ENCODE data around the gene PTCH1.

The PTCH1 gene

DNA sequence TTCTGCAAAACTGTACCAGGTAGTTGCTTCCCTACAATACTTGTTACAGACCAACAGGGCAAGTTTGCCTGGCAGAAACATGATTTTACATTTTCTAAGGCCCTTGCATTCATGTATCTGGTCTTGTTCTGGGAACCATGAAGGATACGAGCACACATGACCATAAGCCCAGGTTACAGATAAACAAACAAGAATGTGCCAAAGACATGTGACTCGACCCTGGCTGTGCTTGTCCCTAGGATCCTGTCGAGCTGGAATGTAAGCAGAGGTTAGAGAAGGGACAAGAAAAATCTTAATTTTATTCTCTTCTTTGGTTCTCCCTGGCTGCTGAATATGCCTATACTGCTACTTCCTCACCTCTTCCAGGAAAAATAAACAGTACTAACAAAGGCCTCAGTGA, 32.5 kb downstream of the PTCH1 start:
- Histone ChIP-seq H3K9me3 (ENCODE audit: control insufficient read depth, insufficient read depth, low read depth, low read length) (no peaks in the 10 kb centered on the region), H3K4me3 (ENCODE audit: low read depth, low read length) (no peak overlapping the region), H3K36me3 (ENCODE audit: control insufficient read depth in 2 of 2, insufficient read depth in 1 of 2, low read length in 2 of 2) (peaks cover 8 to 18% of the 10 kb centered on the region in 2 experiments), H3K27ac (ENCODE audit: extremely low read depth, low read depth, low read length) (no peak overlapping the region), H3K4me1 (ENCODE audit: control insufficient read depth, insufficient read depth, low read length) (peaks cover 5% of the 10 kb centered on the region; the same call in 1 of the 2 replicates)
- ChIA-PET CTCF (no interaction called here), POLR2A (no interaction called here)
- TF ChIP-seq ZNF843 (tag by site-specific recombination; IDR thresholded peaks at IDR 0.05) (no peak), ZNF404 (tag by site-specific recombination; IDR thresholded peaks at IDR 0.05) (no peak), ZFP41 (tag by site-specific recombination; IDR thresholded peaks at IDR 0.05; ENCODE audit: borderline replicate concordance) (no peak), KLF8 (tag by site-specific recombination; IDR thresholded peaks at IDR 0.05) (no peak), ZNF341 (tag by site-specific recombination; IDR thresholded peaks at IDR 0.05; ENCODE audit: low read depth) (no peak), ZNF354C (tag by site-specific recombination; IDR thresholded peaks at IDR 0.05; ENCODE audit: borderline replicate concordance, low read depth) (no peak), ZNF138 (tag by site-specific recombination; IDR thresholded peaks at IDR 0.05; ENCODE audit: borderline replicate concordance) (no peak), KLF1 (tag by site-specific recombination; IDR thresholded peaks at IDR 0.05) (no peak), RBAK (tag by site-specific recombination; IDR thresholded peaks at IDR 0.05) (no peak), EGR2 (tag by site-specific recombination; IDR thresholded peaks at IDR 0.05; ENCODE audit: low read depth) (no peak), ZNF157 (tag by site-specific recombination; IDR thresholded peaks at IDR 0.05) (no peak)
- TF ChIP-seq, protein P1, sequence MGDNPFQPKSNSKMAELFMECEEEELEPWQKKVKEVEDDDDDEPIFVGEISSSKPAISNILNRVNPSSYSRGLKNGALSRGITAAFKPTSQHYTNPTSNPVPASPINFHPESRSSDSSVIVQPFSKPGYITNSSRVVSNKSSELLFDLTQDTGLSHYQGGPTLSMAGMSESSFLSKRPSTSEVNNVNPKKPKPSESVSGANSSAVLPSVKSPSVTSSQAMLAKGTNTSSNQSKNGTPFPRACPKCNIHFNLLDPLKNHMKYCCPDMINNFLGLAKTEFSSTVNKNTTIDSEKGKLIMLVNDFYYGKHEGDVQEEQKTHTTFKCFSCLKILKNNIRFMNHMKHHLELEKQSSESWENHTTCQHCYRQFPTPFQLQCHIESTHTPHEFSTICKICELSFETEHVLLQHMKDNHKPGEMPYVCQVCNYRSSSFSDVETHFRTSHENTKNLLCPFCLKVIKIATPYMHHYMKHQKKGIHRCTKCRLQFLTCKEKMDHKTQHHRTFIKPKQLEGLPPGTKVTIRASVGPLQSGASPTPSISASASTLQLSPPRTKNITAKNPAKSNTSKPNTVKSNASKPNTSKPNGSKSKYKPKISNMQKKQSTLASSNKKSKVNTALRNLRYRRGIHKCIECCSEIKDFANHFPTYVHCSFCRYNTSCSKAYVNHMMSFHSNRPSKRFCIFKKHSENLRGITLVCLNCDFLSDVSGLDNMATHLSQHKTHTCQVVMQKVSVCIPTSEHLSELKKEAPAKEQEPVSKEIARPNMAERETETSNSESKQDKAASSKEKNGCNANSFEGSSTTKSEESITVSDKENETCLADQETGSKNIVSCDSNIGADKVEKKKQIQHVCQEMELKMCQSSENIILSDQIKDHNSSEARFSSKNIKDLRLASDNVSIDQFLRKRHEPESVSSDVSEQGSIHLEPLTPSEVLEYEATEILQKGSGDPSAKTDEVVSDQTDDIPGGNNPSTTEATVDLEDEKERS (tag by site-specific recombination; IDR thresholded peaks at IDR 0.05) = no peak
- TF ChIP-seq, protein P2, sequence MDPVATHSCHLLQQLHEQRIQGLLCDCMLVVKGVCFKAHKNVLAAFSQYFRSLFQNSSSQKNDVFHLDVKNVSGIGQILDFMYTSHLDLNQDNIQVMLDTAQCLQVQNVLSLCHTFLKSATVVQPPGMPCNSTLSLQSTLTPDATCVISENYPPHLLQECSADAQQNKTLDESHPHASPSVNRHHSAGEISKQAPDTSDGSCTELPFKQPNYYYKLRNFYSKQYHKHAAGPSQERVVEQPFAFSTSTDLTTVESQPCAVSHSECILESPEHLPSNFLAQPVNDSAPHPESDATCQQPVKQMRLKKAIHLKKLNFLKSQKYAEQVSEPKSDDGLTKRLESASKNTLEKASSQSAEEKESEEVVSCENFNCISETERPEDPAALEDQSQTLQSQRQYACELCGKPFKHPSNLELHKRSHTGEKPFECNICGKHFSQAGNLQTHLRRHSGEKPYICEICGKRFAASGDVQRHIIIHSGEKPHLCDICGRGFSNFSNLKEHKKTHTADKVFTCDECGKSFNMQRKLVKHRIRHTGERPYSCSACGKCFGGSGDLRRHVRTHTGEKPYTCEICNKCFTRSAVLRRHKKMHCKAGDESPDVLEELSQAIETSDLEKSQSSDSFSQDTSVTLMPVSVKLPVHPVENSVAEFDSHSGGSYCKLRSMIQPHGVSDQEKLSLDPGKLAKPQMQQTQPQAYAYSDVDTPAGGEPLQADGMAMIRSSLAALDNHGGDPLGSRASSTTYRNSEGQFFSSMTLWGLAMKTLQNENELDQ (tag by site-specific recombination; IDR thresholded peaks at IDR 0.05; ENCODE audit: low read depth) = no peak
- TF ChIP-seq, protein P3, sequence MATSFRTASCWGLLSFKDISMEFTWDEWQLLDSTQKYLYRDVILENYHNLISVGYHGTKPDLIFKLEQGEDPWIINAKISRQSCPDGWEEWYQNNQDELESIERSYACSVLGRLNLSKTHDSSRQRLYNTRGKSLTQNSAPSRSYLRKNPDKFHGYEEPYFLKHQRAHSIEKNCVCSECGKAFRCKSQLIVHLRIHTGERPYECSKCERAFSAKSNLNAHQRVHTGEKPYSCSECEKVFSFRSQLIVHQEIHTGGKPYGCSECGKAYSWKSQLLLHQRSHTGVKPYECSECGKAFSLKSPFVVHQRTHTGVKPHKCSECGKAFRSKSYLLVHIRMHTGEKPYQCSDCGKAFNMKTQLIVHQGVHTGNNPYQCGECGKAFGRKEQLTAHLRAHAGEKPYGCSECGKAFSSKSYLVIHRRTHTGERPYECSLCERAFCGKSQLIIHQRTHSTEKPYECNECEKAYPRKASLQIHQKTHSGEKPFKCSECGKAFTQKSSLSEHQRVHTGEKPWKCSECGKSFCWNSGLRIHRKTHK (tag by site-specific recombination; IDR thresholded peaks at IDR 0.05) = no peak
- TF ChIP-seq, protein P4, sequence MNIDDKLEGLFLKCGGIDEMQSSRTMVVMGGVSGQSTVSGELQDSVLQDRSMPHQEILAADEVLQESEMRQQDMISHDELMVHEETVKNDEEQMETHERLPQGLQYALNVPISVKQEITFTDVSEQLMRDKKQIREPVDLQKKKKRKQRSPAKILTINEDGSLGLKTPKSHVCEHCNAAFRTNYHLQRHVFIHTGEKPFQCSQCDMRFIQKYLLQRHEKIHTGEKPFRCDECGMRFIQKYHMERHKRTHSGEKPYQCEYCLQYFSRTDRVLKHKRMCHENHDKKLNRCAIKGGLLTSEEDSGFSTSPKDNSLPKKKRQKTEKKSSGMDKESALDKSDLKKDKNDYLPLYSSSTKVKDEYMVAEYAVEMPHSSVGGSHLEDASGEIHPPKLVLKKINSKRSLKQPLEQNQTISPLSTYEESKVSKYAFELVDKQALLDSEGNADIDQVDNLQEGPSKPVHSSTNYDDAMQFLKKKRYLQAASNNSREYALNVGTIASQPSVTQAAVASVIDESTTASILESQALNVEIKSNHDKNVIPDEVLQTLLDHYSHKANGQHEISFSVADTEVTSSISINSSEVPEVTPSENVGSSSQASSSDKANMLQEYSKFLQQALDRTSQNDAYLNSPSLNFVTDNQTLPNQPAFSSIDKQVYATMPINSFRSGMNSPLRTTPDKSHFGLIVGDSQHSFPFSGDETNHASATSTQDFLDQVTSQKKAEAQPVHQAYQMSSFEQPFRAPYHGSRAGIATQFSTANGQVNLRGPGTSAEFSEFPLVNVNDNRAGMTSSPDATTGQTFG (tag by site-specific recombination; IDR thresholded peaks at IDR 0.05; ENCODE audit: borderline replicate concordance) = no peak

DNA sequence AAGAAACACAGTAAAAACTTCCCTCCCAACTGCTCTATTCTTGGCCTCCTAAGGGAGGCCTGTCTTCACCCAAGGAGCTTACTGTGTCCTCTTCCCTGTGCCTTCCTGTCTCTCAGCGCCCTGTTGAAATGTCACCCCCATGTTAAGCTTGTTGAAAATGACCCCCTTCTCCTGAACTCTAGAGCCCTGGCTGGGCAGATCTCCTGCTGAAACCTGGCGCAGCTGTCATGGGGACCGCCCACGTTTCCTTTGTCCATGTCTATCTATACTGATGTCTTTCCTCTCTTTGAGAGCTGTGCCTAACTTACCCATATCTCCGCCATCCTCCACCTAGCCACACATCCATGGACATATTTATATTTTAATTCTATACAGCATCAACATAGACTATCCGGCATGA, 33.3 kb downstream of the PTCH1 start:
- H3K27ac ChIP-seq (ENCODE audit: extremely low read depth, low read depth, low read length) = no peak overlapping the region
- POLR2A ChIA-PET = interaction anchor here (0.7 kb wide), 2 partner anchors 101 to 501 kb away, joined by 4 read pairs; no protein-coding TSS in a partner anchor
- no peak overlapping the region for H3K4me3 ChIP-seq (ENCODE audit: low read depth, low read length)
- H3K9me3 ChIP-seq (ENCODE audit: control insufficient read depth, insufficient read depth, low read depth, low read length) = no peaks in the 10 kb centered on the region
- CTCF ChIA-PET = interaction anchor here (0.6 kb wide), 1 partner anchor 244 kb away, joined by 5 read pairs; no protein-coding TSS in a partner anchor
- TF ChIP-seq ZBTB21 (tag by site-specific recombination; IDR thresholded peaks at IDR 0.05) (no peak), PRDM1 (tag by site-specific recombination; IDR thresholded peaks at IDR 0.05) (no peak), KLF9 (tag by site-specific recombination; IDR thresholded peaks at IDR 0.05; ENCODE audit: low read depth) (no peak), ZBTB7A (tag by site-specific recombination; IDR thresholded peaks at IDR 0.05; ENCODE audit: low read depth) (no peak), ZFP69B (tag by site-specific recombination; IDR thresholded peaks at IDR 0.05) (no peak), ZNF184 (tag by site-specific recombination; IDR thresholded peaks at IDR 0.05) (no peak), ZNF324 (tag by site-specific recombination; IDR thresholded peaks at IDR 0.05) (no peak)
- TF ChIP-seq, protein P5, sequence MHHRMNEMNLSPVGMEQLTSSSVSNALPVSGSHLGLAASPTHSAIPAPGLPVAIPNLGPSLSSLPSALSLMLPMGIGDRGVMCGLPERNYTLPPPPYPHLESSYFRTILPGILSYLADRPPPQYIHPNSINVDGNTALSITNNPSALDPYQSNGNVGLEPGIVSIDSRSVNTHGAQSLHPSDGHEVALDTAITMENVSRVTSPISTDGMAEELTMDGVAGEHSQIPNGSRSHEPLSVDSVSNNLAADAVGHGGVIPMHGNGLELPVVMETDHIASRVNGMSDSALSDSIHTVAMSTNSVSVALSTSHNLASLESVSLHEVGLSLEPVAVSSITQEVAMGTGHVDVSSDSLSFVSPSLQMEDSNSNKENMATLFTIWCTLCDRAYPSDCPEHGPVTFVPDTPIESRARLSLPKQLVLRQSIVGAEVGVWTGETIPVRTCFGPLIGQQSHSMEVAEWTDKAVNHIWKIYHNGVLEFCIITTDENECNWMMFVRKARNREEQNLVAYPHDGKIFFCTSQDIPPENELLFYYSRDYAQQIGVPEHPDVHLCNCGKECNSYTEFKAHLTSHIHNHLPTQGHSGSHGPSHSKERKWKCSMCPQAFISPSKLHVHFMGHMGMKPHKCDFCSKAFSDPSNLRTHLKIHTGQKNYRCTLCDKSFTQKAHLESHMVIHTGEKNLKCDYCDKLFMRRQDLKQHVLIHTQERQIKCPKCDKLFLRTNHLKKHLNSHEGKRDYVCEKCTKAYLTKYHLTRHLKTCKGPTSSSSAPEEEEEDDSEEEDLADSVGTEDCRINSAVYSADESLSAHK (tag by site-specific recombination; IDR thresholded peaks at IDR 0.05) = no peak
- peaks cover 8 to 26% of the 10 kb centered on the region in 2 experiments for H3K36me3 ChIP-seq (ENCODE audit: control insufficient read depth in 2 of 2, insufficient read depth in 1 of 2, low read length in 2 of 2)
- peaks cover 5% of the 10 kb centered on the region; the same call in 1 of the 2 replicates for H3K4me1 ChIP-seq (ENCODE audit: control insufficient read depth, insufficient read depth, low read length)

Data from HEK293 (cell line).